ENCODE data around the gene PLEKHM3.
"Not testable (repeated sequence)": the region's sequence is repeated elsewhere in the genome, so short reads cannot be mapped to it uniquely, and the experiment has no call there.

PLEKHM3 gene

GRCh38 chr2:208034503-208035140 lies 9.3 kb upstream of the PLEKHM3 start:
- DNase-seq, result no peak

GRCh38 chr2:208033701-208034502 lies 8.6 kb upstream of the PLEKHM3 start:
- no peak for DNase-seq

DNA sequence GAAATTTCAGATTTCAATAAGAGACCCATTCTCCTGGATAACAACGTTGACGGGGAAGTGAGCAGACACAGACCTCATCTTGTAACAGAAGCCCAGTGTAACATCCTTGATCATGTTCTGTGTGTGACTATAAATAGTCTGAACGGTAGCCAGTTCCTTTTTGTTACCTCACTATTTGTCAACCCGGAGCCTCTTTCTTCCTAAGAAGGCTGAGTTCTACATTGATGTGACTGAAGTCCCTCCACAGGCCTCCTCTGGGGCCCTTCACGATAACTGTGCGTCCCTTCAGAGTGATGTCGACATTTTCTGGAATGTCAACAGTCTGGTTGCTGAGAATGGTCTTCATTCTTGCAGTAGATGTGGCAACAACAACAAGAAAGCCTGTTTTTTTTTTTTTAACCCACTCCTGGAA lies 6.3 kb upstream of the PLEKHM3 start:
- no peak for DNase-seq

- no peak for DNase-seq
Measured at GRCh38 chr2:208025814-208026184, 472 bp upstream of the PLEKHM3 start.

DNA sequence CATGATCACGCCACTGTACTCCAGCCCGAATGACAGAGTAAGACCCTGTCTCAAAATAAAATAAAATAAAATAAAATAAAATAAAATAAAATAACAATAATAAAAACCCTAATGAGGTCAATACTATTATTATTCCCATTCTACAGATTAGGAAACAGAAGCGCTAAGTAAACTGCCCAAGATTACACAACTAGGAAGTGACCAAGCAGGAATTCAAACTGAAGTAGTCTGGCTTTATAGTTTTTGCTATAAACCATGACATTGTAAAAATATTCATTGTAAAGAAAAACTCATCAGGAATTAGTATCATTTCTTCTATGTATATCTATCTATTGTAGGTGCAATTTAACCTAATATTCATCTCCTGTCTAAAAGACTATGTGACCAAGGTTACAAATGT lies 1.2 kb downstream of the PLEKHM3 start:
- no peak for DNase-seq

DNA sequence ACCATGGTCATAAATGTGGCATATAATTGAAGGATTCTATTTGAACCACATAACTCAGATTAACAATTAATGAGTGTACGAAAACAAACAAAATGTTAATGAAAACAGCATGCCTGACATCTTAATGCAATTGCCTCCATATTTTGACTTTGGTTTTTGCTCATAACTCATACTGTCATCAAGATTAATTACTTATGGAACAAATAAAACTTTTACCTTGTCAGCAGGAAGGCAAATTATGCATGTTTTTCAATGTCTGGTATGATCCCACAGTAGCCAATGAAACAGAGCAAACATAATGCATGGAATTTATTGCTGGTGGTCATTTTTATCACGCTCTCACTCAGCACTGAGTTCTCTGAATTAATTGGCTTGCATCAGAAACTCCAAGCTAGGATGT lies 5.1 kb downstream of the PLEKHM3 start:
- DNase-seq, result no peak

- DNase-seq, result not testable (repeated sequence)
Measured at GRCh38 chr2:208018124-208018712, 7.1 kb downstream of the PLEKHM3 start.

GRCh38 chr2:208017721-208018120 lies 7.6 kb downstream of the PLEKHM3 start:
- DNase-seq, result no peak

DNA sequence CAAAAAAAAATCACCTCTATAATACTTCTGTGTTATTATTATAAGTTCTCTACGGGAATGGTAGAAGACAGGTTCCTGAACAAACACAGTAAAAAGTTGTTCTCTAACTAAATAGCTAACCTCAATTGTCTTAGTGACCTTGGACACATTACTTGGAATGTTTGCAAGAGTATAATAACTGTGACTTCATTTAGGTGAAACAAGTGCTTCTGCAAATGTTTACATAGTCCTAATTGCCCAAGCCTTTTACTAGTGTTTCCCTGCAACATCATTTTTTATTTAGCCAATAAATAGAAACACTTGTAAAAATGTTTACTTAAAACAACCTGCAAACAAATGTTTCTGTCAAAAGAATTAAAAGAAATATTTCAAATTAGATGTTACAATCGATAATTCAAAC lies 9.9 kb downstream of the PLEKHM3 start:
- no peak for DNase-seq

DNA sequence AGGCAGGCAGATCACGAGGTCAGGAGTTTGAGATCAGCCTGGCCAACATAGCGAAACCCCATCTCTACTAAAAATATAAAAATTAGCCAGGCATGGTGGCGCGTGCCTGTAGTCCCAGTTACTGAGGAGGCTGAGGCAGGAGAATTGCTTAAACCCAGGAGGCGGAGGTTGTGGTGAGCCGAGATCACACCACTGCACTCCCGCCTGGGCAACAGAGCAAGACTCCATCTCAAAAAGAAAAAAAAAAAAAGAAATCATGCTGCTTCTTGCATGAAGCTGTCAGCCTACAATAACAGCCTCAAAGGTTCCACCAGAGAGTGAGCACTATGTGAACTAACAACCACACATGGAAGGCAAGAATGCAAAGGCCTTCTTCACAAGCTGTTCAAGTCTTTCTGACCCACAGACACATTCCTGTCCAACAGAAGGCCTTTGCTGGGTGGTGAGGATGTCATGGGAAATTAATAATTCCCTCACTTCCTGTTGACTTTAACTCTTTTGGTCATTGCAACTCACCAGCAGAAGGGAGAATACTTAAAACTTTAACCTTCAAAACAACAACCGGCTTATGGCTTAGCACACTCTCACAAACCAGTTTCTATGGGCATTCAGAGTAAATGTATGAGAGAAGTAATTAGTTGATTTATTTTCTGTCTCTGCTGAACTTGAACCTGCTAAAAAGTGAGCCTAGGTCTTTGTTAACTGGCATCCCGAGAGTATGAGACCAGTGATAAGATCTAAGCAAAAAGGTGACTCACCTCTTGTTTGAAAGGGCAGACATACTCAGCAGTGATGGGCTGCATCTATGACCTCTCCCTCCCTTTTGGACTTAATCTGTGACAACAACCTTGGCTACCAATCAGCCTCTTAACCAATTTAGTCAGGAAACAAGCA lies 11.8 kb downstream of the PLEKHM3 start:
- DNase-seq, result no peak

DNA sequence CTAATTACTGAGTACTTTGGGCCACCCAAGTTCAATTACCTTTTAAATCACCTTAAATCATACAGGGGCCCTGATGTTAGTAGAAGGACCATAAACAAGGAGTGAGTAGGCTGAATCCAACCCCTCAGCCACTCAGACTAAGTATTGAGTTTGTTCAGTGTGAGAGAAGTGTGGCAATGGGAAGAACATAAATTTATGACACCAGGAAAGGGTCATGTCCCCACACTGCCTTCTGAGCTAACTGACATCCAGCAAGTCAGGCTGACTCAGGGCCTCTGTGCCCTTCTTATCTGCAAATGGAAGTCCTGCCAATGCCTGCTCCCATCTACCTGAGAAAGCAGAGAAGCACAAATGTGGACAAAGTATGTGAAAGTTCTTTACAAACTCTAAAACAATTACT lies 12.9 kb downstream of the PLEKHM3 start:
- no peak for DNase-seq

- no peak for DNase-seq
Measured at GRCh38 chr2:208010506-208010905, 14.8 kb downstream of the PLEKHM3 start.

- no peak for DNase-seq
Measured at GRCh38 chr2:208006833-208007232, 18.5 kb downstream of the PLEKHM3 start.

- DNase-seq, result no peak
Measured at GRCh38 chr2:208006337-208006736, 19.0 kb downstream of the PLEKHM3 start.

- no peak for DNase-seq
Measured at GRCh38 chr2:208001924-208002323, 23.4 kb downstream of the PLEKHM3 start.

GRCh38 chr2:208000701-208001395 lies 24.5 kb downstream of the PLEKHM3 start:
- DNase-seq, result no peak

GRCh38 chr2:207996848-207997247 lies 28.5 kb downstream of the PLEKHM3 start:
- no peak for DNase-seq

- no peak for DNase-seq
Measured at GRCh38 chr2:207995887-207996286, 29.4 kb downstream of the PLEKHM3 start.

DNA sequence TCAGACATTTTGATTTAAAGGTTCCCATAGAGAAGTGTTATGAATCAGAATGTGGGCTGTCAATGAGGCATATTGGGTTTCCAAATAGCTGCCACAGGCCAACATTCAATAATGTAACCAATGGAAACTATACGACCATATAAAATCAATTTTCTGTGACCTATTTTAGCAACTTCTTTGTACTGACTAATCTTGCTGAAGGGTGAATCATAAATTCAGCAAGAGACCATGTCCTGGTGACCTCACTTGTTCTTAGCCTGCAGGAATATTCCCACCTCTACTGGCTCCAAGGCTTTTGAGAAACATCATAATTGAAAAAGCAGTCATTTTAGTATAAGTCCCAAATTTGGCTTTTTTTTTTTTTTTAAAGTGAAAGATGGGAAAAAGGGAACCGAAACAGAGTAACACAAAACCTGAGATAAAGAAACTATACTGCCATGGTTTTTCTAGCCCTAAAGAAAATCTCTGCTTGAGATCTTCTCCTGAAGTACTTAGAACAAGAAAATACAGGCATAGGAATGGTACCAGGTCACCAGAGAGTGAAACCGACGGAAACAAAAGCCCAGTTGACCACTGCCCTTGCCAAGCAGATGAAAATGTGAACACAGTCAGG lies 32.1 kb downstream of the PLEKHM3 start:
- DNase-seq, result no peak

DNA sequence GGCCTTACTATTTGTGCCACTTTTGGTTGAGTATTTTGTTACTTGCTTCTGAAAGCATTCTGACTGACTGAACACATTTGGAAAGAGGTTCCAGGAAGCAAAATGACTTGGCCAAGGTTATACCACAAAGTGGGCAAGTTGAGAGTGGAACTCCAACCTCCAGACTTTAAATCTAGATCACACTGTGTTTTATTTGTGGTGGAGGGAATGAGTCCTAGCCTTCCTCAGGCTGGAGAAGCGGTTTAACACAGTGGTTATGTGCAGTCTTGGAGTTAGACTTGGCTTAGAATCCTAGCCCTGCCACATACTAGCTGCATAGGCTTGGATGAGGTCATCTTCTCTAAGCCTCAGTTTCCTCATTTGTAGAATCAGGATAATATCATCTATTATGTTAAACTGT lies 33.4 kb downstream of the PLEKHM3 start:
- DNase-seq, result no peak

GRCh38 chr2:207990784-207991183 lies 34.5 kb downstream of the PLEKHM3 start:
- no peak for DNase-seq

DNA sequence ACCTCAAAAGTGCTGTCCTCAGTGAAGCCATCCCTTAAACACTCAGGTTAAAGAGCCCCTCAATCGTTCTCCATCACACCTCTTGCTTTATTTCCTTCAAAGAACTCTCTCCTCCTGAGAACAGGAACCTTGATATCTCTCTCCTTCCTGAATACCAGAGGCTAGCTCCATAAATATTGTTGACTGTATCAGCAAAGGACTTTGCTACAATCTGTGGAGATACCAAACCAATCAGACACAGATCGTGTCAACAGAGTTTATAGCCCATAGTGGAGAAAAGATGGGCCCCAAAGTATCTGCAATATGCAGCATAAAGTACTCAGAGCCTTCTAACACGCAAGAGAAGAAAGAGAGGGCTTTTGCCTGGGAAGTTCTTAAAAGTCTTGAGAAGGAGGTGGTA lies 36.4 kb downstream of the PLEKHM3 start:
- no peak for DNase-seq
